HFF-Myc (cell line): ENCODE measurements around the gene ZNF598.

Experiments
- DNase-seq: peaks from one replicate; pipeline ENCODE4 v3.0.0-alpha.2; 2011; ENCODE audit warnings: low read depth; ENCODE audit errors: extremely low read depth
- H3K4me3 ChIP-seq: replicated peaks from 2 replicates; pipeline ENCODE4 v1.5.1; 2011; ENCODE audit warnings: low read depth, mild to moderate bottlenecking, control low read depth, low read length
- CTCF ChIP-seq: IDR thresholded peaks from 2 replicates; pipeline ENCODE4 v1.5.1; 2012; ENCODE audit warnings: mild to moderate bottlenecking, low read depth, low read length, control low read depth; ENCODE audit errors: missing control alignments

Gene ZNF598

DNA sequence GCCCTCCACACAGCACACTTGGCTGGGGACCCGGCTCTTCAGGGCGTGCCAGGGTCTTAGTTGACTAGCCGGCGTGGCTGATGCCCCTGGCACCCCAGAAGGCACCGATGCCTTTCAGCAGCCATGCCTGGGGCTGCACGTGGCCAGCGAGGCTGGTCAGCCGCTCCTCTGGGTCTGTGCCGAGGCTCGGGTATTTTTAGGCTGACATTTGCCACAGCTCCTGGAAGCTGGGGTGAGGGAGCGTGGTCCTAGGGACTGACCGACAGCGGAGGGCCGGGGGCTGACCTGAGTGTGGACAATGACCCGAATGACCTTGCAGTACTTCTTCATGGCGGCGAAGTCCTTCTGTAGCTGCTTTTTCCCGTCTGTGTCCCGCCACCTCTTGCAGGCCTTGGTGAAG lies 59.1 kb downstream of the ZNF598 start:
- DNase-seq = no peak
- H3K4me3 ChIP-seq = no peak overlapping the region
- TF ChIP-seq CTCF = no peak

DNA sequence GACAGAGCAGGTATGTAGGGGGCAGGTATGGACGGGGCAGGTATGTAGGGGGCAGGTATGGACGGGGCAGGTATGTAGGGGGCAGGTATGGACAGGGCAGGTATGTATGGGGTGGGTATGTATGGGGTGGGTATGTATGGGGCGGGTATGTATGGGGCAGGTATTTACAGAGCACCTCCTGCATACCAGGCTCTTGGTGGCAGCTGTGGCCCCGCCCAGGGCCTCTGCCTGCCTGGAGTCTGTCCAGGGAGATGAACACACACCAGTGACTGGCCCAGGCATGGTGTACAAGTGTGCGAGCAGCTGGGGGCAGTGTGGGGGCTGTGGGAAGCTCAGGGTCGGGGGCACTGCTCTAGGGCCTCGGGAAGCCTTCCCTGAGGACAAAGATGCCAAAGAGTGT lies 59.6 kb downstream of the ZNF598 start:
- TF ChIP-seq CTCF = no peak
- H3K4me3 ChIP-seq = no peak overlapping the region
- DNase-seq = no peak

DNA sequence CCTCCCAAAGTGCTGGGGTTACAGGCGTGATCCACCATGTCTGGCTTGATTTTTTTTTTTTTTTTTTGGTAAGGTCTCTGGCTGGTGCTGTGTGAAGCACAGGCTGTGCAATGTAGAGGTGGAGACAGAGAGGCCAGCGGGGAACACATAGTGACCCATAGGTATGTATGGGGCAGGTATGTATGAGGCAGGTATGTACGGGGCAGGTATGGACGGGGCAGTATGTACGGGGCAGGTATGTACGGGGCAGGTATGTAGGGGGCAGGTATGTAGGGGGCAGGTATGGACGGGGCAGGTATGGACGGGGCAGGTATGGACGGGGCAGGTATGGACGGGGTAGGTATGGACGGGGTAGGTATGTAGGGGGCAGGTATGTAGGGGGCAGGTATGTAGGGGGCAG lies 60.1 kb downstream of the ZNF598 start:
- H3K4me3 ChIP-seq = no peak overlapping the region
- no peak for DNase-seq
- TF ChIP-seq CTCF = no peak
